Spleen (tissue), 7 donors: Measurements from ENCODE around the gene GMFB.
A peak's percentile ranks its signal among the peaks of the same experiment; 100 is the strongest.

Source experiments
- CTCF ChIP-seq, 11 experiments: fragments of 200-600 bp in 7 of 11; fragments of 450-650 bp in 4 of 11; sonication (generic) in 4 of 11; IDR thresholded peaks in 8 of 11; conservative IDR thresholded peaks in 3 of 11; 1 replicate in 7 of 11; 2 replicates in 4 of 11; pipeline versions ENCODE4 v1.4.0 to v1.8.0; 2016 to 2021; ENCODE audit warnings: antibody characterized with exemption in 11 of 11, inconsistent platforms in 4 of 11, mild to moderate bottlenecking in 1 of 11
- POLR2A ChIP-seq, 3 donors: fragments of 450-650 bp; IDR thresholded peaks; one replicate each; pipeline ENCODE4 v1.5.1; 2017; ENCODE audit warnings: antibody characterized with exemption in 3 of 3, mild to moderate bottlenecking in 1 of 3
- POLR2AphosphoS5 ChIP-seq, 3 donors: sonication (generic); formaldehyde crosslinking; IDR thresholded peaks; one replicate each; pipeline ENCODE4 v1.5.1; 2017; ENCODE audit warnings: antibody characterized with exemption in 3 of 3
- donor health status: DM: no; HTN: no; CAD: no; lungs with moderate emphysema.
- donor health status: DM: no; HTN: no; CAD: no.
- donor health status: DM: no; HTN: no; CAD: no.

DNA sequence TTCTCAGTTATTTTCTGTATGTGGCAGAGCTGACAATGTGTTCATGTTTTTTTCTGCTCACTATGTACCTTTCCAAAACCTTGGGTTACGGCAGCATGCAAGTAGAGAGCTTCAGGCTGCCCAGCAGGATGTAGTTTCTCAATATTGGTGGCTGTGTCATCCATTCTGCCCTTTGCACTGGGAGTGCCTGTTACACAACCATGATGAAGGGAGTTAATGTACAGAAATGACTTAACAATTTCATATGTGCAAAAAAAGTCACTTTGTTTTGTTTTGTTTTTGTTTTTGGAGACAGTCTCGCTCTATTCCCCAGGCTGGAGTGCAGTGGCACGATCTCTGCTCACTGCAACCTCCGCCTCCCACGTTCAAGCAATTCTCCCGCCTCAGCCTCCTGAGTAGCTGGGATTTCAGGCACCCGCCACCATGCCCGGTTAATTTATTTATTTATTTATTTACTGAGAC is 41.5 kb downstream of the GMFB start:
- TF ChIP-seq CTCF (IDR thresholded peaks at IDR 0.05 in 8 of 11, conservative IDR thresholded peaks at IDR 0.05 in 3 of 11) (no peak), POLR2A (IDR thresholded peaks at IDR 0.05) (no peak), POLR2AphosphoS5 (IDR thresholded peaks at IDR 0.05) (peak in 1 of 3 donors; percentile 70)
